GM12874 (cell line): ENCODE results near the gene OR7A5.

Experiments
- TF ChIP-seq, protein P1 (sequence below): IDR thresholded peaks from 2 replicates; pipeline ENCODE4 v1.5.1; 2011; ENCODE audit warnings: low read depth, mild to moderate bottlenecking, control low read depth, low read length, moderate library complexity; ENCODE audit not compliant: insufficient read depth

OR7A5 gene

GRCh38 chr19:14809272-14810057 lies 25.5 kb downstream of the OR7A5 start:
- TF ChIP-seq, protein P1, sequence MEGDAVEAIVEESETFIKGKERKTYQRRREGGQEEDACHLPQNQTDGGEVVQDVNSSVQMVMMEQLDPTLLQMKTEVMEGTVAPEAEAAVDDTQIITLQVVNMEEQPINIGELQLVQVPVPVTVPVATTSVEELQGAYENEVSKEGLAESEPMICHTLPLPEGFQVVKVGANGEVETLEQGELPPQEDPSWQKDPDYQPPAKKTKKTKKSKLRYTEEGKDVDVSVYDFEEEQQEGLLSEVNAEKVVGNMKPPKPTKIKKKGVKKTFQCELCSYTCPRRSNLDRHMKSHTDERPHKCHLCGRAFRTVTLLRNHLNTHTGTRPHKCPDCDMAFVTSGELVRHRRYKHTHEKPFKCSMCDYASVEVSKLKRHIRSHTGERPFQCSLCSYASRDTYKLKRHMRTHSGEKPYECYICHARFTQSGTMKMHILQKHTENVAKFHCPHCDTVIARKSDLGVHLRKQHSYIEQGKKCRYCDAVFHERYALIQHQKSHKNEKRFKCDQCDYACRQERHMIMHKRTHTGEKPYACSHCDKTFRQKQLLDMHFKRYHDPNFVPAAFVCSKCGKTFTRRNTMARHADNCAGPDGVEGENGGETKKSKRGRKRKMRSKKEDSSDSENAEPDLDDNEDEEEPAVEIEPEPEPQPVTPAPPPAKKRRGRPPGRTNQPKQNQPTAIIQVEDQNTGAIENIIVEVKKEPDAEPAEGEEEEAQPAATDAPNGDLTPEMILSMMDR, result no peak

DNA sequence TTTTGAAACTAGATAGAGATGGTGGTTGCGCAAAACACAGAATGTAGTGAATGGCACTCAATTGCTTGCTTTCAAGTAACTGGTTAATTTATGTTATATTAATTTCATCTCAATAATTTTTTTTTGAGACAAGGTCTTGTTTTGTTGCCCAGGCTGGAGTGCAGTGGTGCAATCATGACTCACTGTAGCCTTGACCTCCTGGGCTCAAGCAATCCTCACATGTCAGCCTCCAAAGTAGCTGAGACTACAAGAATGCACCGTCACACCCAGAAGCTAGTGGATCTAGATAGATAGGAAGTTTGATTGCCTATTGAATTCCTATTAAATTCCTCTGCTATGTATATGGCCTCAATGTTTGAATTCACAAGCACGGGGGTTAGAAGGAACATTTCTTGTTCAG lies 30.2 kb downstream of the OR7A5 start:
- TF ChIP-seq, protein P1, result no peak

DNA sequence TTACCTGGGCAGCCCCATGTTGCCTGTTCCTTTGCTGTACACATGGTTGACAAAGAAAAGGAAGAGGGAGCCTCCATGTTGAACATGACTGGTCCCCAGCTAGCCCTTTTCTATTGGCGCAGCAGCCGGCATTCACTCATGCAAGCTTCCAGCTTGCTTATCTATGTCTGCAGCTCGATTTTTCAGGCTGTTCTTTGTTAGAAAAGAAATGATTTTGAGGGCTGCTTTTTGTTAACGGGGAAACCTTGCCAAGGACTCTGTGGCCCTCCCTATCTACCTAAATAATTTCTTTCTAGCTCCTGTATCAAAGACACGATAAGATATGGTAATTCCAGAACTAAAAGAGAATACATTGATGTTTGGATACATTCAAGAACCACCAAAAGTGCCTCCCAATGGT lies 36.2 kb downstream of the OR7A5 start:
- TF ChIP-seq, protein P1, result no peak

DNA sequence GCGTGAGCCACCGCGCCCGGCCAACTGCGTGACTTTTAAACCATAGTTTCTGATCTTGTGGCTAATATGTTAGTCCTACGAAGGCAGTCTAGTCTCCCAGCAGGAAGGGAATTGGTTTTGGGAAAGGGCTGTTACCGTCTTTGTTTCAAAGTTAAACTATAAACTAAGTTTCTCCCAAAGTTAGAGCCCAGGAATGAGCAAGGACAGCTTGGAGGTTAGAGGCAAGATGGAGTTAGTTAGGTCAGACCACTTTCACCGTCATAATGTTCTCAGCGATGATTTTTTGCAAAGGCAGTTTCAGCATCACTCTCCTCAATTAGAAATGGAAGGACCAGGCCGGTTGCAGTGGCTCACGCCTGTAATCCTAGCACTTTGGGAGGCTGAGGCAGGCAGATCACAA lies 39.0 kb downstream of the OR7A5 start:
- TF ChIP-seq, protein P1, result no peak

GRCh38 chr19:14795078-14795721 lies 39.8 kb downstream of the OR7A5 start:
- TF ChIP-seq, protein P1, result no peak

- TF ChIP-seq, protein P1, result peak; percentile 89
Observed at GRCh38 chr19:14786421-14786851, 48.5 kb downstream of the OR7A5 start.

DNA sequence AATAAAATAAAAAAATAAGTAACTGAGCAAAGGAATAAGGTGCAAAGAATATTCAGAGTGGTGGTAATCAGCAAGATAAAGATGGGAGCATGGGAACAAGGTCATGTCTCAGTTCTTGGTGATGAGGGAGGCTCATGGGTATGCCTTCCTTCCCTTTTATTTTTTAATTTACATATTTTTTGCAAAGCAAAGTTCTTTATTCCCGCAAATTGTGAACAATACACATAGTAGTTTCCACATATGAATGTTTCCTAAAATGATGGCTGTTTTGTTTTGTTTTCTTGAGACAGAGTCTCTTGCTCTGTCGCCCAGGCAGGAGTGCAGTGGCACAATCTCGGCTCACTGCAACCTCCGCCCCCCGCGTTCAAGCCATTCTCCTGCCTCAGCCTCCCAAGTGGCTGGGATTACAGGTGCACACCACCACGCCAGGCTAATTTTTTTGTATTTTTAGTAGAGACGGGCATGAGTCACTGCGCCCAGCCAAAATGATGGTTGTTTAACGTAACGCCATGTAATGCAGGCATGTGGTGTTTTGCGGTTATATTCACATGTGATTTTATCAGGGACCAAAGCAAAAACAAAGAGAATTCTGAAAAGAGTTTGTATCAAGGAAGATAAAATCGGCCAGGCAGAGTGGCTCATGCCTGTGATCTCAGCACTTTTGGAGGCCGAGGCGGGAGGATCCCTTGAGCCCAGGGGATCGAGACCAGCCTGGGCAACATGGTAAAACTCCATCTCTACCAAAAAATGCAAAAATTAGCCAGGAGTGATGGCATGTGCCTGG lies 52.2 kb downstream of the OR7A5 start:
- TF ChIP-seq, protein P1, result no peak
